HUES64 (cell line): ENCODE measurements around the gene CELF5.

Experiments used
- H3K27ac ChIP-seq: 2 replicates; pipeline ENCODE4 v1.7.0; 2013; ENCODE audit warnings: low read depth, low read length, inconsistent platforms
- H3K27me3 ChIP-seq: 2 replicates; pipeline ENCODE4 v1.6.1; 2013; ENCODE audit warnings: mild to moderate bottlenecking, low read length; ENCODE audit not compliant: insufficient read depth
- H3K36me3 ChIP-seq: 2 replicates; pipeline ENCODE4 v1.6.1; 2013; ENCODE audit warnings: mild to moderate bottlenecking, low read length; ENCODE audit not compliant: insufficient read depth
- H3K4me1 ChIP-seq: 2 replicates; pipeline ENCODE4 v1.6.1; 2013; ENCODE audit warnings: mild to moderate bottlenecking, low read length, moderate library complexity; ENCODE audit not compliant: insufficient read depth
- H3K4me3 ChIP-seq: 2 replicates; pipeline ENCODE4 v1.5.1; 2013; ENCODE audit warnings: mild to moderate bottlenecking, low read length, moderate library complexity
- H3K9ac ChIP-seq: 2 replicates; pipeline ENCODE4 v1.6.1; 2013; ENCODE audit warnings: mild to moderate bottlenecking, low read depth, low read length
- H3K9me3 ChIP-seq: 2 replicates; pipeline ENCODE4 v1.6.1; 2013; ENCODE audit warnings: low read depth, low read length; ENCODE audit not compliant: insufficient read depth
- WGBS: fragments of 150-250, 120-280 bp; methylation state at CpG from one replicate; pipeline ENCODE4 v1.1.7; 2013; ENCODE audit warnings: missing lambda C conversion rate; 5-methylcytosine and 5-hydroxymethylcytosine counted together

Gene CELF5

DNA sequence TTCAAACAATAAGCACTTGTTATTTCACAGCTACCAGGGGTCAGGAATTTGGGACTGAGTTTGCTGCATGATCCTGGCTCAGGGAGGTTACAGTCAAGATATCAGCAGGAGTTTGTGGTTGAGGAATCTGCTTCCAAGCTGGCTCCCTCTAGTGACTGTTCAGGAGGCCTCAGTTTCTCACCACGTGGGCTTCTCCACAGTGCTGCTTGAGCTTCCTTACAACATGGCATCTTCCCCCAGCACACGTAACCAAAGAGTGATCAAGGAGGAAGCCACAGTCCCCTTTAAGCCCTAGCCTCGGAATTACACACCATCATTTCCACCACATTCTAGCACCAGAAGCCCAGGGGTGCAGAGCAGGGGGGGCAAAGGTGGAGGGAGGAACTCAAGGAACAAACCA is 28.8 kb downstream of the CELF5 start:
- 35% methylated on average over 3 of the region's 3 CpGs for WGBS
- no peak overlapping the region for H3K9ac ChIP-seq
- no peak overlapping the region for H3K27ac ChIP-seq
- no peaks in the 10 kb centered on the region for H3K36me3 ChIP-seq
- H3K4me1 ChIP-seq = no peaks in the 10 kb centered on the region
- no peaks in the 10 kb centered on the region for H3K27me3 ChIP-seq
- 0 out of 2 replicates have a peak, but pooled peaks cover 5% of the 10 kb centered on the region for H3K9me3 ChIP-seq
- H3K4me3 ChIP-seq = no peak overlapping the region

GRCh38 chr19:3254520-3254919 is 30.1 kb downstream of the CELF5 start:
- Histone ChIP-seq H3K27ac (no peak overlapping the region), H3K9ac (no peak overlapping the region), H3K4me1 (no peaks in the 10 kb centered on the region), H3K9me3 (0 out of 2 replicates have a peak, but pooled peaks cover 5% of the 10 kb centered on the region), H3K27me3 (no peaks in the 10 kb centered on the region), H3K4me3 (no peak overlapping the region), H3K36me3 (no peaks in the 10 kb centered on the region)

DNA sequence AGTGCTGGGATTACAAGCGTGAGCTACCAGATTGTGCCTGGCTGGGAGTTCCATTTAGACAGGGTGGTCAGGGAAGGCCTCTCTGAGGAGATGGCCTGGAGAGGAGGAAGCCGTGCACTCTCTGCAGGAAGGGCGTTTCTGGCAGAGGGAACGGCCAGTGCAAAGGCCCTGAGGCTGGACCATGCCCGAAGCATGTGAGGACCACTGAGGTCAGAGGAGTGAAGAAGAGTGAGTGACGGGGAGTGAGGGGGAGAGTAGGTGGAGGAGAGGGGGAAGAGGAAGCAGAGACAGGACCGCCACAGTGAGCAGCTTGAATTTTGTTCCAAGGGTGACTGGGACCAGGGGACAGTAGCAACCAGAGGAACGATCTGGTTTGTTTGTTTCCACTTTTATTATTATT is 32.6 kb downstream of the CELF5 start:
- no peaks in the 10 kb centered on the region for H3K27me3 ChIP-seq
- WGBS = 86% methylated on average over 7 of the region's 8 CpGs

DNA sequence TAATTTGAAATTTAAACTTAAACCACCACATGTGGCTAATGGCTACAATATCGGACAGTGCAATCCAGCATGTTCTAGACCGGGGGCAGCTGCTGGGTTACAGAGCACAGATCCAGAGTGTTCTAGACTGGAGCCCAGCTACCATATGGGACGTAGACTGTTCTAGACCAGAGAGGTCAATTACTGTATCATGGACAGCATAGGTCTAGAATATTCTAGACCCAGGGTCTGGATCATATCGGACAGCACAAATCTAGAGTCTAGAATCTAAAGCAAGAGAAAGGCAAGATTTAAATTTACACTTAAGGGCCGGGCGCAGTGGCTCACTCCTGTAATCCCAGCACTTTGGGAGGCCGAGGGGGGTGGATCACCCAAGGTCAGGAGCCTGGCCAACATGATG is 37.9 kb downstream of the CELF5 start:
- WGBS = 93% methylated on average over 7 of the region's 7 CpGs
- no peaks in the 10 kb centered on the region for H3K4me1 ChIP-seq

More for the DNA sequence above, 32.6 kb downstream of the CELF5 start:
- Histone ChIP-seq H3K4me3 (no peak overlapping the region), H3K27ac (no peak overlapping the region), H3K9me3 (0 out of 2 replicates have a peak, but pooled peaks cover 5% of the 10 kb centered on the region), H3K36me3 (no peaks in the 10 kb centered on the region), H3K4me1 (no peaks in the 10 kb centered on the region), H3K9ac (no peak overlapping the region)

DNA sequence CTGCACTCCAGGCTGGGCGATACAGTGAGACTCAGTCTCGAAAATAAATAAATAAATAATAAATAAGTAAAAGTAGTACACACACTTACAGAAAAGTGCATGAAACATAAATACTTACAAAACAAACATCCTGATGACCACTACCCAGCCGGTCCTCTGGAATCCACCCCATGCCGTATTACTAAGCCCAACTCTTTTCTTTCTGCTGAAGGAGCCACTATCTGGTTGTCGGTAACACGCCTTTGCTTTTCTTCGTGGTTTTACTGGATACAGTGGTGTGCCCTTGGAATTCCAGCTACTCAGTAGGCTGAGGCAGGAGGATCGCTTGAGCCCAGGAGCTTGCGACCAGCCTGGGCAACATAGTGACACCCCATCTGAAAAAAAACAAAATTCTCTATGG is 39.4 kb downstream of the CELF5 start:
- H3K27ac ChIP-seq = no peak overlapping the region
- H3K9ac ChIP-seq = no peak overlapping the region
- WGBS = 91% methylated on average over 7 of the region's 9 CpGs
- peaks cover 2% of the 10 kb centered on the region for H3K27me3 ChIP-seq
- H3K36me3 ChIP-seq = no peaks in the 10 kb centered on the region
- no peaks in the 10 kb centered on the region for H3K4me1 ChIP-seq
- no peak overlapping the region for H3K4me3 ChIP-seq
- H3K9me3 ChIP-seq = peaks cover 3% of the 10 kb centered on the region; the same call in 1 of the 2 replicates

More for the DNA sequence above, 37.9 kb downstream of the CELF5 start:
- no peak overlapping the region for H3K4me3 ChIP-seq
- H3K9me3 ChIP-seq = peaks cover 3% of the 10 kb centered on the region; the same call in 1 of the 2 replicates
- no peaks in the 10 kb centered on the region for H3K27me3 ChIP-seq
- no peak overlapping the region for H3K27ac ChIP-seq
- H3K36me3 ChIP-seq = no peaks in the 10 kb centered on the region
- no peak overlapping the region for H3K9ac ChIP-seq

GRCh38 chr19:3265432-3265831 is 41.0 kb downstream of the CELF5 start:
- WGBS = 84% methylated on average over 6 of the region's 6 CpGs
- peaks cover 3% of the 10 kb centered on the region; the same call in 1 of the 2 replicates for H3K9me3 ChIP-seq
- no peaks in the 10 kb centered on the region for H3K36me3 ChIP-seq
- H3K27ac ChIP-seq = no peak overlapping the region
- H3K9ac ChIP-seq = no peak overlapping the region
- H3K4me3 ChIP-seq = no peak overlapping the region
- H3K27me3 ChIP-seq = peaks cover 13% of the 10 kb centered on the region
- H3K4me1 ChIP-seq = no peaks in the 10 kb centered on the region

DNA sequence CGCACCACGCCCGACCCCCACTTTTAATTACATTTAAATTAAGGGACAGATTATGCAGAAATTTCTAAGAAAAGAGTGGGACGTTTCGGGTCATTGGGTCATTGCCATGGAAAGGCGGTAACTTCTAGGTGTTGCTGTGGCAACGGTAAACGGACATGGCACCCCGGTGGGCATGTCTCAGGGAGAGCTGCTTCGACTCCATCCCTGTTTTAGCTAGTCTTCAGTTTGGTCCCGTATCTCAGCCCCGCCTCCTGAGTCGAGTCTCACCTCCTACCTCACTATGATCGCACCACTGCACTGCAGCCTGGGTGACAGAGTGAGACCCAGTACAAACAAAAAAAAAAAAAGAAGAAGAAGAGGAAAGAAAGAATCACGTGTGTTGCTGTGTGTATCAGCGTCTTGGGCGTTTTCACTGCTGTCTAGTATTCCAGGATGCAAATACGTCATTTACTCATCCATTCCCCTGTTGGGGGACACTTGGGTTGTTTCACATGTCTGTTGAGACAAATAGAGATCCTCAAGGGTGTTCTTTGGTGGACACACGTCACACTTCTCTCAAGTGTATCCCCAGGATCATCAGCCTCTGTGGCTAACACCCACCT is 41.7 kb downstream of the CELF5 start:
- Histone ChIP-seq H3K36me3 (no peaks in the 10 kb centered on the region), H3K4me3 (no peak overlapping the region), H3K9me3 (peaks cover 3% of the 10 kb centered on the region; the same call in 1 of the 2 replicates), H3K27ac (no peak overlapping the region), H3K4me1 (no peaks in the 10 kb centered on the region), H3K27me3 (peaks cover 13% of the 10 kb centered on the region), H3K9ac (no peak overlapping the region)
- WGBS = 87% methylated on average over 19 of the region's 19 CpGs

- H3K9me3 ChIP-seq = peaks cover 3% of the 10 kb centered on the region; the same call in 1 of the 2 replicates
- H3K36me3 ChIP-seq = no peaks in the 10 kb centered on the region
- peaks cover 13% of the 10 kb centered on the region for H3K27me3 ChIP-seq
- H3K4me3 ChIP-seq = no peak overlapping the region
- no peaks in the 10 kb centered on the region for H3K4me1 ChIP-seq
- 62% methylated on average over 30 of the region's 30 CpGs for WGBS
- no peak overlapping the region for H3K27ac ChIP-seq
- no peak overlapping the region for H3K9ac ChIP-seq
These were observed 42.5 kb downstream of the CELF5 start for GRCh38 chr19:3266792-3267514.

GRCh38 chr19:3268326-3268725 is 43.9 kb downstream of the CELF5 start:
- no peaks in the 10 kb centered on the region for H3K36me3 ChIP-seq
- no peak overlapping the region for H3K4me3 ChIP-seq
- H3K4me1 ChIP-seq = no peaks in the 10 kb centered on the region
- peaks cover 13% of the 10 kb centered on the region for H3K27me3 ChIP-seq
- no peak overlapping the region for H3K27ac ChIP-seq
- no peak overlapping the region for H3K9ac ChIP-seq
- peaks cover 6% of the 10 kb centered on the region for H3K9me3 ChIP-seq
- 85% methylated on average over 15 of the region's 15 CpGs for WGBS

DNA sequence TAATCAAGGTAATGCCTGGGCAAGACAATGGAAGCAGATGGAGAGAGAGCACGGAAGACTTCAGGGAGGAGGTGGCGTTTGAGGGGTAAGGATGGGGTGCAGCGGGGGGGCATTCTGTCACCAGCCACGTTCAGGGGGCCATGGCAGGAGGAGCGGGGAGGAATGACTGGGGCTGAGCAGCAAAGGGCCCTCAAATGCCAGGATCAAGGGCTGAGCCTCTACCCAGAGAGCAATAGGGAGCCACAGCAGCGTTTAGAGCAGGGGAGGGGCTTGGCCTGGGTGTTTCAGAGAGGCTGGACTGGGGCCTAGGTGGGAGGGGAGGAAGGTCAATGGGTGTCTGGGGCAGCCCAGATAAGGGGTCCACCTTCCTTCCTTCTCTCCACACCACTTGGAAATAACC is 44.3 kb downstream of the CELF5 start:
- Histone ChIP-seq H3K27me3 (peaks cover 13% of the 10 kb centered on the region), H3K4me3 (no peak overlapping the region), H3K9ac (no peak overlapping the region), H3K27ac (no peak overlapping the region), H3K4me1 (no peaks in the 10 kb centered on the region), H3K36me3 (no peaks in the 10 kb centered on the region), H3K9me3 (peaks cover 6% of the 10 kb centered on the region)
- 72% methylated on average over 6 of the region's 6 CpGs for WGBS

GRCh38 chr19:3269916-3270671 is 45.6 kb downstream of the CELF5 start:
- H3K27me3 ChIP-seq = peaks cover 13% of the 10 kb centered on the region
- peaks cover 5% of the 10 kb centered on the region for H3K9me3 ChIP-seq
- H3K36me3 ChIP-seq = no peaks in the 10 kb centered on the region
- no peak overlapping the region for H3K27ac ChIP-seq
- no peak overlapping the region for H3K4me3 ChIP-seq
- WGBS = 84% methylated on average over 44 of the region's 47 CpGs
- H3K9ac ChIP-seq = no peak overlapping the region
- H3K4me1 ChIP-seq = peaks cover 4% of the 10 kb centered on the region; the same call in 1 of the 2 replicates
